H9 (cell line): Measurements from ENCODE around the gene SLC16A3. TPM values are rescaled to one million over a fixed set of nuclear protein-coding genes. Genes with fewer than 3 reads are reported as not detected.
A peak's percentile ranks its signal among the peaks of the same experiment; 100 is the strongest.

Source experiments
- DNase-seq: peaks from one replicate; pipeline ENCODE4 v3.0.0-alpha.2; 2017
- H2AFZ ChIP-seq: one replicate; pipeline ENCODE4 v1.6.1; 2013; ENCODE audit warnings: mild to moderate bottlenecking, low read length, control low read depth, moderate library complexity
- H2AK5ac ChIP-seq: 2 replicates; pipeline ENCODE4 v1.6.1; 2013; ENCODE audit warnings: low read length, control low read depth, mixed read lengths; ENCODE audit not compliant: insufficient read length
- H2BK120ac ChIP-seq: one replicate; pipeline ENCODE4 v1.6.1; 2013; ENCODE audit warnings: low read depth, mild to moderate bottlenecking, low read length, control low read depth, inconsistent platforms; ENCODE audit not compliant: poor library complexity, severe bottlenecking
- H2BK12ac ChIP-seq: 2 replicates; pipeline ENCODE4 v1.6.1; 2013; ENCODE audit warnings: low read length, control low read depth, mixed read lengths, low read depth; ENCODE audit not compliant: insufficient read length
- H2BK15ac ChIP-seq: 2 replicates; pipeline ENCODE4 v1.6.1; 2013; ENCODE audit warnings: low read depth, low read length, control low read depth
- H2BK20ac ChIP-seq: one replicate; pipeline ENCODE4 v1.6.1; 2013; ENCODE audit warnings: low read depth, mild to moderate bottlenecking, low read length, control low read depth, inconsistent platforms; ENCODE audit not compliant: poor library complexity, severe bottlenecking
- H2BK5ac ChIP-seq: 2 replicates; pipeline ENCODE4 v1.6.1; 2013; ENCODE audit warnings: low read length, control low read depth, mixed read lengths; ENCODE audit not compliant: insufficient read length
- H3K14ac ChIP-seq: 2 replicates; pipeline ENCODE4 v1.6.1; 2013; ENCODE audit warnings: low read length, control low read depth; ENCODE audit not compliant: insufficient read depth
- H3K18ac ChIP-seq: 2 replicates; pipeline ENCODE4 v1.6.1; 2013; ENCODE audit warnings: low read depth, mild to moderate bottlenecking, mixed read lengths, low read length, control low read depth; ENCODE audit not compliant: insufficient read length
- H3K23ac ChIP-seq: 2 replicates; pipeline ENCODE4 v1.6.1; 2013; ENCODE audit warnings: low read length, control low read depth, mixed read lengths, low read depth; ENCODE audit not compliant: insufficient read length
- H3K23me2 ChIP-seq: 2 replicates; pipeline ENCODE4 v1.6.1; 2013; ENCODE audit warnings: low read depth, mild to moderate bottlenecking, mixed read lengths, low read length, control low read depth; ENCODE audit not compliant: insufficient read length, poor library complexity, severe bottlenecking
- H3K27ac ChIP-seq: 2 replicates; pipeline ENCODE4 v1.5.1; 2013; ENCODE audit warnings: low read length, control low read depth, mixed read lengths, low read depth; ENCODE audit not compliant: insufficient read length
- H3K27me3 ChIP-seq: 2 replicates; pipeline ENCODE4 v1.6.1; 2013; ENCODE audit warnings: low read length, control low read depth, inconsistent platforms; ENCODE audit not compliant: insufficient read depth
- H3K4ac ChIP-seq: 2 replicates; pipeline ENCODE4 v1.6.1; 2013; ENCODE audit warnings: low read depth, mild to moderate bottlenecking, control low read depth, inconsistent platforms, low read length, moderate library complexity
- H3K4me1 ChIP-seq: 2 replicates; pipeline ENCODE4 v1.6.1; 2013; ENCODE audit warnings: low read length, control low read depth, inconsistent platforms; ENCODE audit not compliant: insufficient read depth
- H3K4me2 ChIP-seq: 2 replicates; pipeline ENCODE4 v1.6.1; 2013; ENCODE audit warnings: low read length, control low read depth, mixed read lengths; ENCODE audit not compliant: insufficient read length, insufficient read depth
- H3K56ac ChIP-seq: 2 replicates; pipeline ENCODE4 v1.6.1; 2013; ENCODE audit warnings: low read depth, mild to moderate bottlenecking, mixed read lengths, low read length, control low read depth; ENCODE audit not compliant: insufficient read length
- H3K79me1 ChIP-seq: 2 replicates; pipeline ENCODE4 v1.6.1; 2013; ENCODE audit warnings: low read depth, mild to moderate bottlenecking, moderate library complexity, low read length, control low read depth, inconsistent platforms; ENCODE audit not compliant: insufficient read depth, poor library complexity, severe bottlenecking
- H3K79me2 ChIP-seq: 2 replicates; pipeline ENCODE4 v1.6.1; 2013; ENCODE audit warnings: low read length, control low read depth, inconsistent platforms; ENCODE audit not compliant: insufficient read depth
- H3K9ac ChIP-seq: 2 replicates; pipeline ENCODE4 v1.6.1; 2013; ENCODE audit warnings: low read length, control low read depth, mixed read lengths; ENCODE audit not compliant: insufficient read length; ENCODE audit errors: extremely low read depth
- H3K9me3 ChIP-seq: one replicate; pipeline ENCODE4 v1.6.1; 2013; ENCODE audit warnings: low read depth, low read length, inconsistent platforms; ENCODE audit not compliant: control insufficient read depth
- H3T11ph ChIP-seq: one replicate; pipeline ENCODE4 v1.6.1; 2013; ENCODE audit warnings: mild to moderate bottlenecking, low read length, control low read depth, inconsistent platforms
- H4K20me1 ChIP-seq: one replicate; pipeline ENCODE4 v1.6.1; 2013; ENCODE audit not compliant: control insufficient read depth, insufficient read length, insufficient read depth
- H4K5ac ChIP-seq: 2 replicates; pipeline ENCODE4 v1.6.1; 2013; ENCODE audit warnings: low read depth, mild to moderate bottlenecking, mixed read lengths, low read length, control low read depth; ENCODE audit not compliant: insufficient read length
- H4K8ac ChIP-seq: replicated peaks from 2 replicates; pipeline ENCODE4 v1.6.1; 2013; ENCODE audit warnings: low read length, control low read depth, mixed read lengths, low read depth; ENCODE audit not compliant: insufficient read length
- H4K91ac ChIP-seq: 2 replicates; pipeline ENCODE4 v1.6.1; 2013; ENCODE audit warnings: low read depth, mild to moderate bottlenecking, moderate library complexity, mixed read lengths, low read length, control low read depth; ENCODE audit not compliant: insufficient read length
- H3K27ac Mint-ChIP-seq, 3 experiments: 2 replicates in 2 of 3; 3 replicates in 1 of 3; pipeline ENCODE4 v1.8.0; 2020 to 2021; ENCODE audit warnings: mixed read lengths in 3 of 3, mild to moderate bottlenecking in 1 of 3, moderate library complexity in 1 of 3
- H3K27me3 Mint-ChIP-seq: 2 replicates; pipeline ENCODE4 v1.8.0; 2021; ENCODE audit warnings: low read depth, mild to moderate bottlenecking, moderate library complexity, mixed read lengths
- H3K36me3 Mint-ChIP-seq, 3 experiments: 2 replicates in 2 of 3; 3 replicates in 1 of 3; pipeline ENCODE4 v1.8.0; 2020 to 2021; ENCODE audit warnings: low read depth in 3 of 3, mixed read lengths in 3 of 3; ENCODE audit not compliant: insufficient read depth in 1 of 3
- H3K4me1 Mint-ChIP-seq, 2 experiments: 2 replicates each; pipeline ENCODE4 v1.8.0; 2020; ENCODE audit warnings: mixed read lengths in 2 of 2
- H3K4me3 Mint-ChIP-seq, 2 experiments: 2 replicates in 1 of 2; 3 replicates in 1 of 2; pipeline ENCODE4 v1.8.0; 2020 to 2021; ENCODE audit warnings: mild to moderate bottlenecking in 2 of 2, mixed read lengths in 2 of 2, moderate library complexity in 1 of 2
- H3K9me3 Mint-ChIP-seq, 2 experiments: 2 replicates in 1 of 2; 3 replicates in 1 of 2; pipeline ENCODE4 v1.8.0; 2020; ENCODE audit warnings: mild to moderate bottlenecking in 2 of 2, mixed read lengths in 2 of 2, moderate library complexity in 1 of 2
- WGBS: extraction: QIAGEN DNeasy Blood & Tissue Kit; methylation state at CpG from one replicate; pipeline ENCODE4 v1.1.7; 2013; ENCODE audit warnings: missing lambda C conversion rate, low lambda C conversion rate, mixed read lengths; ENCODE audit not compliant: insufficient read length; ENCODE audit errors: extremely low coverage; 5-methylcytosine and 5-hydroxymethylcytosine counted together
- total RNA-seq: library from RNA; stranded (reverse); gene quantifications from 2 replicates; pipeline ENCODE4 v1.2.1, GENCODE V29; 2021
- TF ChIP-seq, protein P1 (sequence below): fragments of 200-600 bp; sonication (generic); conservative IDR thresholded peaks from 3 replicates; pipeline ENCODE4 v1.8.0; 2021; ENCODE audit warnings: antibody characterized with exemption, mild to moderate bottlenecking

SLC16A3 gene
- total RNA-seq, 1 experiment from 2014 or later, result 28.4 TPM

DNA sequence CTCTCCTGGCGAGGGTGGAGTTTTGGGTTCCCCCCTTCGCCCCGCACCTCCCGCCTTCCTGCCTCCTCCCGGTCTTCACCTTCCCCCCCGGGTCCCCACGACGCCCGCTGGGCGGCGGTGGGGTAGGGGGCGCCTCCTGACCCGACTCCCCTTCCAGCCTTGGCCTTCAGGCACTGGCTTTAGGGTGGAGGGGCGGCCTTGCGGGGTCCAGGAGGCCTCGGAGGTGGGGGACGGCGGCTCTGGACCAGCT, 2.4 kb downstream of the SLC16A3 start:
- Histone ChIP-seq H2BK5ac (no peak overlapping the region), H3K23me2 (peaks cover 11% of the 10 kb centered on the region), H3K18ac (no peak overlapping the region), H2AFZ (no peak overlapping the region), H3K27me3 (peaks cover 22% of the 10 kb centered on the region; the same call in 1 of the 2 replicates), H4K91ac (no peak overlapping the region), H2BK15ac (no peak overlapping the region), H3K14ac (no peak overlapping the region), H3K56ac (no peak overlapping the region), H3K4ac (no peak overlapping the region), H3T11ph (no peak overlapping the region), H3K4me1 (no peaks in the 10 kb centered on the region), H3K79me1 (no peaks in the 10 kb centered on the region), H3K4me2 (peak overlapping the region; percentile 5), H4K20me1 (no peaks in the 10 kb centered on the region), H3K9ac (no peak overlapping the region), H4K5ac (no peak overlapping the region), H2BK12ac (no peak overlapping the region), H2AK5ac (no peak overlapping the region), H4K8ac (no peak overlapping the region), H3K27ac (no peak overlapping the region), H3K23ac (no peak overlapping the region), H2BK120ac (no peak overlapping the region), H3K79me2 (no peaks in the 10 kb centered on the region), H2BK20ac (no peak overlapping the region), H3K9me3 (no peaks in the 10 kb centered on the region)
- Mint-ChIP-seq H3K4me1 (peaks cover 4 to 14% of the 10 kb centered on the region in 2 experiments), H3K27ac (no peak overlapping the region), H3K27me3 (peaks cover 43% of the 10 kb centered on the region), H3K4me3 (no peak overlapping the region; a peak in 1 of 5 replicates), H3K36me3 (no peaks in the 10 kb centered on the region), H3K9me3 (no peaks in the 10 kb centered on the region)
- DNase-seq, result no peak
- WGBS, result no CpG with 5 or more reads among the region's 18 CpGs
- TF ChIP-seq, protein P1, sequence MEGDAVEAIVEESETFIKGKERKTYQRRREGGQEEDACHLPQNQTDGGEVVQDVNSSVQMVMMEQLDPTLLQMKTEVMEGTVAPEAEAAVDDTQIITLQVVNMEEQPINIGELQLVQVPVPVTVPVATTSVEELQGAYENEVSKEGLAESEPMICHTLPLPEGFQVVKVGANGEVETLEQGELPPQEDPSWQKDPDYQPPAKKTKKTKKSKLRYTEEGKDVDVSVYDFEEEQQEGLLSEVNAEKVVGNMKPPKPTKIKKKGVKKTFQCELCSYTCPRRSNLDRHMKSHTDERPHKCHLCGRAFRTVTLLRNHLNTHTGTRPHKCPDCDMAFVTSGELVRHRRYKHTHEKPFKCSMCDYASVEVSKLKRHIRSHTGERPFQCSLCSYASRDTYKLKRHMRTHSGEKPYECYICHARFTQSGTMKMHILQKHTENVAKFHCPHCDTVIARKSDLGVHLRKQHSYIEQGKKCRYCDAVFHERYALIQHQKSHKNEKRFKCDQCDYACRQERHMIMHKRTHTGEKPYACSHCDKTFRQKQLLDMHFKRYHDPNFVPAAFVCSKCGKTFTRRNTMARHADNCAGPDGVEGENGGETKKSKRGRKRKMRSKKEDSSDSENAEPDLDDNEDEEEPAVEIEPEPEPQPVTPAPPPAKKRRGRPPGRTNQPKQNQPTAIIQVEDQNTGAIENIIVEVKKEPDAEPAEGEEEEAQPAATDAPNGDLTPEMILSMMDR, result no peak
